NCI-H1105 treated with DMSO at 0.1 percent for 48 hours (cell line): Measurements from ENCODE around the gene MAP6.

Experiments used
- DNase-seq: peaks from one replicate; lab custom pipeline; 2025; lab: John Stamatoyannopoulos, UW

The MAP6 gene

GRCh38 chr11:75627906-75628668 lies 40.8 kb downstream of the MAP6 start:
- DNase-seq: no peak

DNA sequence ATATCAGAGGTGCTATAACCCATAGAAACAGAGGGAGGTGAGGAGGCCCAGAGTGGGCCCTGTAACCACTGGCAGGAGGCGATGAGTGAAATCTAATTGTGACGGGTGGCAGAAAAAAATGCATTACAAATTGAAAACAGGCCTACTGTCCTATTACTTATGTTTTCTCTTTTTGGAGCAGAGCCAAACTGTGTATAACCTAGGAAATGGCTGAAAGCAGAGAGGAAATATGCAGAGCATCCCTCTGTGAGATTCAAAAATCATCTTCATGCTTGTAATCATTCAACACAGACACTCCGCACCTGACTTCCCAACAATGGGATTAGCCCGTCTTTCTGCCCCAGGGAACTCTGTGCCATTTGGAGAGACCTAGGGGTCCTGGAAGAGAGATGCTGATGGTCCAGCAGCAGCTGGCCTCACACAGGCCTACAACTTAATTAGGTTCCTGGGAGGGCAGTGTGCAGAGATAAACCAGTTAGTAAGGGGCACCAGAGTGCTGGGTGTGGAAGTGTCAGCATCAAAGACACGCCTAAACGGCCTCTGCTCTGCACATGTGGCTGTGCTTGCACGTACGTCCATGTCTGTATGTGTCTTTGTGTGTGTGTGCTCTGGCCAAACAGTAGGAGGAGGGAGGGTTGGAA lies 41.8 kb downstream of the MAP6 start:
- DNase-seq: no peak

- DNase-seq: no peak
These were observed 42.6 kb downstream of the MAP6 start for GRCh38 chr11:75625991-75626888.

DNA sequence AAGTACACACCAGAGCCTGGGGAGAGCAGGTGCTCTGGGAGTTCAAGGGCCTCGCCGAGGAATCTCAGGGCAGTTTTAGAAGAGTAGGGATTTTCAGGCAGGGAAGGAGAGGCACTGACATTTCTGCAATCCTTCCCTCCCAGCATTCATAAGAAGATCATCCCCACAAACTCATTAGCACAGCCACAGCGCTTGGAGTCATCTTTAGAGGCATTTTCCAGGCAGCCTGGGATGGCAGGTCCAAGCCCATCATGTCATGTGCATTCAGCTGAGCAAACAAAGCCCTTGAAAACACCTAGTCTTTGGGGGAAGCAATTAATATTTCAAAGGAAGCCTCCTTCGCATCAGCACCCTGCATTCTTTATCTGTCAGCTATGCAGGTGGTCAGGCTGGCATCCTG lies 43.8 kb downstream of the MAP6 start:
- peak; percentile 93 for DNase-seq

DNA sequence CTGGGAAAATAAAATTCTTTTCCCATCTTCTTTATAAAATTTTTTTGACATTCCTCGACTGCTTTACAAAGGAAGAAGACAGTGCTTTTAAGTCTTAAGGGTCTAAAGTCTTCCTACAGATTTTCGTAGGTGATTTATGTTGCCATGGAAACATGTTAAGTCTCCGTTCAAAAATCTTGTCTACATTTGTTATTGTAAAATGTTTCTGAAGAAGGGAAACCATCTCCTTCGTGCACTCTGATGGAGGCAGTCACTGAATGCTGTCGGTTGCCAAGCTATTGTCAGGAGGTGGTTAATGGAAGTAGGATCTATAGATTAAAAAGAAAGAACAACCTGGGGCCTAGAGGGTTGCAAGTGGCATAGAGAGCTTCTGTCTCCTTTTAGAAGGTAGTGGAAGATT lies 52.6 kb downstream of the MAP6 start:
- DNase-seq: no peak

GRCh38 chr11:75615751-75616150 lies 53.1 kb downstream of the MAP6 start:
- DNase-seq: no peak

DNA sequence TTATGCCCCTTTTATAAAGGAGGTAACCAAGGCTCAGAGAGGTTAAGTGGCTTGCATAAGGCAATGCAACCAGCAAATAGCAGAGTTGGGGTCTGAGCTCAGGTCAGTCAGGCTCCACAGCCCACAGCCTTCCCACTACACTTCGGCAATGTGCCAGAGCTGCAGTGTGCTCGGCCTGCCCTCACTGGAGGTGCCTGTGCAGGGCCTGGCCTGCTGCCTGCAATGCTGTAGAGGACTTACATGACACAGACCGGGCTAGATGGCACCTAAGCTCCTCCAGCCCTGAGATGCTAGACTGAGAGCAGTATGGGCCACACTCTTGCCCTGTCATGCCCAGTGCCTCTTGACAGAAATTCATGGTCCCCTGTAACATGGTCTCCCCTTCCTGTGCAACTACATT lies 57.0 kb downstream of the MAP6 start:
- no peak for DNase-seq

DNA sequence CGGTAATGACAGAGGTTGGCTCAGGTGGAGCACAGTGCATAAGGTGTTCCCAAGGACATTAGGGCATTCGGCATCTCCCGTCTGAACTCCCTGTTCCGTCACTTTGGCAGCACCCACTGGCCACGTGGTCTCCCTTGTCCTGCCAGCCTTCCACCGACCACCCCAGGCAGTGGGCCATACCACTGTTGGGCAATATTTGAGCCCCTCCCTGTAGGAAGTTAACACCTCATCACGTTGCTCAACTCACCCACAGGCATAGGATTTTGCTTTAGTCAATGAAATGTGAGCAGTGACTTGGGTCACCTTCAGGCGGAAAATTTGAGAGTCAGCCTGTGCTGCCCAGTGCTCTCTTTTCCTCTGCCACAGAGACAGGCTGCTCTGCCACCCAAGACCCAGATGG lies 62.7 kb downstream of the MAP6 start:
- no peak for DNase-seq

- DNase-seq: no peak
These were observed 64.8 kb downstream of the MAP6 start for GRCh38 chr11:75603791-75604736.

DNA sequence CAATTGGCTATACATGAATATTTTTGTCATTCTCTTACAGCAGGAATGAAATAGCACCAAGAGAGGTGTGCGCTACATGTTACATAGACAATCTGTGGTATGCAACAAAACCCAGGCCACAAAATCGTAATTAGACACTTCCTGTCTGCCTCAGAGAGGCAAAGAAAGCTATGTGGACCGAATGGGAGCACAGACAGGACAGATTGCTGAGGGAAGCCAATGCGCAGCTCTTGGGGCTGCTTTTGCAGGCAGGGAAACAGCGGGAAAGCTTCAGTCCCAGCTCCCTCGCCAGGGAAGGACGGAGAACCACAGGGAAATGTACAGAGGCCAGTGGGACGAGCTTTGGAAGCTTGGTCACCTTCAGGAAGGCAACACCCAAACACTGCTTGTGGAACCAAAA lies 65.9 kb downstream of the MAP6 start:
- no peak for DNase-seq

DNA sequence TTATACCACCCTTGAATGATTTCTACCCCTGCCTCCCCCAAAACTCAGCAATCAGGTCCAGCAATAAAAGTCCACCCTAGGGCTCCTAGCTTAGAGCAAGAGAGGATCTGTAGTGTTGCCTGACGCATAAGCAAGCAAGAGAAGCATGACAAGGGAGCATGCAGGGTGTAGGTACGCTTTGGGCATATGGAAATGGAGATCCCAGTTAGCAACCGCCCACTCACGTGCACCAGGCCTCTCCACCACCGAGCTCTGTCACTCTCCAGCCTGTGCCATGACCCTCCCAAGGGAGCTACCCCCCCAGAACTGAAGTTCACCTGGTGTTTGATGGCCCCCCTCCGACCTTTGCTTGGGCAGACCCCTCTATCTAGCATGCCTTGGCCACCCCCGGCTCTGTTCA lies 67.3 kb downstream of the MAP6 start:
- no peak for DNase-seq

DNA sequence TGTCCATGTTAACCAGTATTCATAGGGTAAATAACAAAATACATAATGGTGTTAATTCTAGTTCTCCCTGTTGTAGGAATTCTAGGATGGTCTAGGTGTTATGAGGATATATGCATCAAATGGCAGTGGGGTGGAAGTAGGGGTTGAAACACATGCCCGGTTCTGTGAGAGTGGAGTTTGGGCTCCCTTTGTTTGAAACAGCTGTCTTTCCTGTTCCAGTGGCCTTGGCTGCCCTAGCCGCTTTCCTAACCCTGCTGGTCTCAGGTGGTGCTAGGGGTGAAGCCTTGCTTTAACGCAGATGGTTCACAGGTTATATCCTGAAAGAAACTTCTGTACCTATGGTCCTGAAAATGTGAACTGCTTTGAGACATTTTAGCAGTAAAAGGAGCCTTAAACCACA lies 68.5 kb downstream of the MAP6 start:
- DNase-seq: no peak

- DNase-seq: no peak
These were observed 69.9 kb downstream of the MAP6 start for GRCh38 chr11:75598900-75599299.

DNA sequence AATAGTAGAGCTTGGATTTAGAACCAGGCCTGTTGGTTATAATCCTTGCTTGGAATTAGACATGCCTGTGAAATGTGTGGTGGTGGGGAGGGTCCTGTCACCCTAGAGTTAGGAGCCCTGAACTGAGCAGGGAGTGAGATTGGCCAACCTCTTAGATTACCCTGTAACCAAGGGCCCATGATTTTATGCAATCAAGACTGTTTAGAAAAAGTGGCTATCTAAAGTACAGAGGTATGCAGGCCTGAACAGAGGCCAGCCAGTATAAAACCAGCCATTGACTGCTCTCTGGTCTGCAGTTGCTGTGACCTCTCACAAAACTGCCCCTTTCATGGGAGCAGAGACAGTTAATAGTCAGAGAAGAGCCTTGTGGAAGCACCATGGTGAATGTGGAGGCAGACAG lies 70.6 kb downstream of the MAP6 start:
- DNase-seq: no peak

DNA sequence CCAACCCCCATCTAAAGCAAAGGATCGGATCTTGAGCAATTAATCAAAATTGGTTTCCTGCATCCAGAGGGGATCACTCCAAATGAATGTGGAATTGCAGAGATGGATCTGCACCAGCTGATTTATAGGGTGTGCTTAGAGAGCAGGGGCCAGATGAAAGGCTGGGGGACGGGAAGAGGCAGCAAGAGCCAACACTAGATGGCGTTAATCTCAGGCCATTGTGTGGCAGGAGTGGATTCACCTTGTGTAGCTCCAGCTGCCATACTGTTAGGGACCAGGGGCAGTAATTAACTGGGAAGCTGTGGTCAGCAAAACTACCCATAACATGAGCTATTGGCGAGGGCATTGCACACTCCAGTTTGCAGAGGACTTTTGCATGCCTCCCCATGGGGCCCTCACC lies 71.2 kb downstream of the MAP6 start:
- DNase-seq: peak; percentile 69

- DNase-seq: no peak
These were observed 71.9 kb downstream of the MAP6 start for GRCh38 chr11:75596914-75597313.

DNA sequence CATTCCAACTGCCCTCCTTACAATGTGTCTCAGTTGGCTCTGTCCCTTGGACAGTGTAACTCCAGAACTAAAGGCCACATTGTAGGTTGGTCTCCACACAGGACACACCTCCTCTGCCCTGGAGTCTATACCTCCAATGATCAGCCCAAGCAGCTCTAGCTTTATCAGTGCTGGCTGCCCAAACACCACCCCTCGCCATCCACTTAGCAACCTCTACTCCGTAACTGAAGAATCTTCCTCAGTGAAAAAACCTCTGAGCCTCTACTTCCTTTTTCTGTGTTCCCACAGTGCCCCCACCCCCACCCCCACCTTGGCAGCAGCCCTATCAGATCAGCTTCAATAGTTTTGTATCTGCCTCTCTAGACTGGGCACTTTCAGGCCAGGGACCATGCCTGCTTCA lies 73.4 kb downstream of the MAP6 start:
- DNase-seq: no peak

GRCh38 chr11:75594211-75594610 lies 74.6 kb downstream of the MAP6 start:
- no peak for DNase-seq

DNA sequence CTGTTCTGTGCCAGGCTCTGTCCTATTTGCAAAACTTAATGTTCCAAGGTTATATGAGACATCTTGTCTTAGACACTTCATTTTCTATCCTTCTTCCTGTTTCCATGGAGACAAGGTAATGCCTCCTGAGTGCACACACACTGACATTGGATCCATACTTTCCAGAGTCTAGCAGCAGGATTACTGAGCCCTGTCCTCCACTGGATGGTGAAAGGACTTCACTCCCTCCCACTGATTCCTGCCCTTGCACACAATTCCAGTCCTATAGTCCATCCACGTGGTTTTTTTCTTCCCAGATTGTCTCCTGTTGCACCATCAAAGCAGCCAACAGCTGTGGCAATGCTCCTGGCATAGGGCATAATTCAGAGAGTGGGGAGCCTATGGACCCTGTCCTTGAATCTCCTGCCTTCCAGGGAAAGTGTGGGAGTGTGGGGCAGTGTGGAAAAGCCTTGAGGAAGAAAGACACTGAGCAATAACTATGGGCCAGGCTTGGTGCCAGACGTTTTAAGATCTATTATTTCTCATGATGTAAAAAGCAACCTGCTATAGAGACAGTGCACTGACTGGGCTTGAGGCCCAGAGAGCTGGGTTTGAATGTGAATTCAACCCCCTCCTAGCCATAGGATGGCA lies 75.4 kb downstream of the MAP6 start:
- peak; percentile 64 for DNase-seq

DNA sequence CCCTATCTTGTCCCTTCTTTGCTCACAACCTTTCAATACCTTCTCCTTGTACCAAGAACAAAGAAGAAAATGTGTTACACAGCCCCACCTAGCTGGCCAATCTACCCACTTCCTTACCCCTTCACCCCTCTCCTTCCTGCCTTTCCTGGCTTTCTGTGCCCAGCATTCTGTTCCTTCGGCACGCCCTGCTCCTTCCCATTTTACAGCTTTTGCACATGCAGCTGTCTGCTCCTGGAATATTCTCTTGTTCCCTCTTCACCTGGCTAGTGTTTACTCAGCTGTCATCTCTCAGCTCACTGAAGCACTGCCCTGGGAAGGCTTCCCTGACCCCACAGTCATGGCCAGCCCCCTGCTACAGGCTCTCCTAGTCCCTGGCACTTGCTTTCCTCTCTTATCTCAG lies 76.1 kb downstream of the MAP6 start:
- peak; percentile 87 for DNase-seq

DNA sequence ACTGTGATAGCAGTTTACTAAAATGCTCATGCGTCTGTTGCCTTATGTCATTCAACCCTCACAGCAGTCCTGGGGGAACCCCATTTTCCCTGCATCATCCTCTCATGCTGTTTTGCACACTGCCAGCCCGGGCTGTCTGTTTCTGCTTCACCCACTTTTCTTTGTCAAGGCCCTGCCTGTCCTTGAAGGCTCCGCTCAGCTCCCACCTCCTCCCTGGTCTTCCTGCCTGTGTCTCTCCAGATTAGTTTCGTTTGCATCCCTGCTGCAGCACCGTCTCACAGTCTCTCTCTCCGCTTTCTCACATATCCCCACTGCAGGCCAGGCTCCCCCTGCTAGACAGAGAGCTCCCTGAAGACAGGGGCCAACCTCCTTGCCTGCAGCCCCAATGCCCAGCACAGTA lies 76.9 kb downstream of the MAP6 start:
- no peak for DNase-seq
